Thymus (tissue), 11 donors: ENCODE data around the gene DERL2. TPM values are rescaled to one million over a fixed set of nuclear protein-coding genes. Genes with fewer than 3 reads are reported as not detected.

Experiments
- DNase-seq, 9 donors: peaks; one replicate each; pipeline ENCODE4 v3.0.0-alpha.2; 2013; ENCODE audit warnings: low spot score in 9 of 9, low read depth in 6 of 9, missing footprints in 1 of 9
- H3K27ac ChIP-seq, 2 donors: one replicate each; pipeline ENCODE4 v1.5.1; 2013; ENCODE audit warnings: control low read depth in 1 of 2, low read depth in 1 of 2, low read length in 1 of 2, mild to moderate bottlenecking in 1 of 2, moderate library complexity in 1 of 2
- H3K27me3 ChIP-seq, 2 donors: one replicate each; pipeline ENCODE4 v1.5.1; 2013; ENCODE audit warnings: low read length in 1 of 2; ENCODE audit not compliant: control insufficient read depth in 2 of 2, insufficient read depth in 1 of 2
- H3K36me3 ChIP-seq, 2 donors: one replicate each; pipeline ENCODE4 v1.5.1; 2013; ENCODE audit warnings: low read length in 1 of 2, mild to moderate bottlenecking in 1 of 2, moderate library complexity in 1 of 2; ENCODE audit not compliant: control insufficient read depth in 2 of 2, insufficient read depth in 2 of 2
- H3K4me1 ChIP-seq, 2 donors: one replicate each; pipeline ENCODE4 v1.5.1; 2013; ENCODE audit warnings: low read length in 2 of 2; ENCODE audit not compliant: control insufficient read depth in 2 of 2, insufficient read depth in 2 of 2
- H3K4me3 ChIP-seq, 2 donors: one replicate each; pipeline ENCODE4 v1.5.1; 2013; ENCODE audit warnings: low read length in 2 of 2, control low read depth in 1 of 2, mild to moderate bottlenecking in 1 of 2
- H3K9me3 ChIP-seq, 2 donors: one replicate each; pipeline ENCODE4 v1.5.1; 2013; ENCODE audit warnings: low read length in 1 of 2, mild to moderate bottlenecking in 1 of 2; ENCODE audit not compliant: control insufficient read depth in 2 of 2, insufficient read depth in 1 of 2
- WGBS: extraction: QIAGEN DNeasy Blood & Tissue Kit; methylation state at CpG from one replicate; pipeline ENCODE4 v1.1.7; 2013; 5-methylcytosine and 5-hydroxymethylcytosine counted together
- polyA plus RNA-seq: library from polyadenylated mRNA; stranded (reverse); fragments of 200-250 nt; gene quantifications from one replicate; pipeline ENCODE4 v1.2.3, GENCODE V29; 2013
- total RNA-seq: library from RNA; stranded (reverse); fragments of 120-200 nt; gene quantifications from one replicate; pipeline ENCODE4 v1.2.4, GENCODE V29; 2013
- donor health status: healthy.

Gene DERL2
- total and polyA plus RNA-seq, 2 donors = 43.4 to 99.4 TPM

GRCh38 chr17:5526821-5527598 is 41.0 kb upstream of the DERL2 start:
- H3K27me3 ChIP-seq = no peaks in the 10 kb centered on the region
- no peak overlapping the region for H3K27ac ChIP-seq
- DNase-seq = peak in 1 of 9 donors; percentile 4
- H3K4me1 ChIP-seq = no peaks in the 10 kb centered on the region
- no peaks in the 10 kb centered on the region for H3K9me3 ChIP-seq
- peaks cover 2 to 14% of the 10 kb centered on the region in 2 donors for H3K36me3 ChIP-seq
- 60% methylated on average over 14 of the region's 14 CpGs for WGBS
- H3K4me3 ChIP-seq = no peak overlapping the region

GRCh38 chr17:5523249-5523648 is 37.3 kb upstream of the DERL2 start:
- 97% methylated on average over 5 of the region's 5 CpGs for WGBS
- DNase-seq = no peak
- Histone ChIP-seq H3K9me3 (no peaks in the 10 kb centered on the region), H3K4me1 (no peaks in the 10 kb centered on the region), H3K27me3 (no peaks in the 10 kb centered on the region), H3K27ac (no peak overlapping the region), H3K4me3 (no peak overlapping the region), H3K36me3 (peaks cover 2 to 11% of the 10 kb centered on the region in 2 donors)

- no peaks in the 10 kb centered on the region for H3K4me1 ChIP-seq
- H3K27ac ChIP-seq = no peak overlapping the region
- no peak for DNase-seq
- no peaks in the 10 kb centered on the region for H3K27me3 ChIP-seq
- no peaks in the 10 kb centered on the region for H3K9me3 ChIP-seq
- 97% methylated on average over 1 of the region's 1 CpG for WGBS
- peaks cover 2 to 12% of the 10 kb centered on the region in 2 donors for H3K36me3 ChIP-seq
- no peak overlapping the region for H3K4me3 ChIP-seq
Observed at GRCh38 chr17:5522476-5522875, 36.5 kb upstream of the DERL2 start.

- no peaks in the 10 kb centered on the region for H3K27me3 ChIP-seq
- peaks cover 6 to 7% of the 10 kb centered on the region in 2 donors for H3K4me1 ChIP-seq
- peaks cover 2 to 11% of the 10 kb centered on the region in 2 donors for H3K36me3 ChIP-seq
- 86% methylated on average over 5 of the region's 5 CpGs for WGBS
- DNase-seq = no peak
- no peaks in the 10 kb centered on the region for H3K9me3 ChIP-seq
- no peak overlapping the region for H3K4me3 ChIP-seq
- H3K27ac ChIP-seq = no peak overlapping the region
Observed at GRCh38 chr17:5516060-5516792, 30.2 kb upstream of the DERL2 start.

GRCh38 chr17:5514976-5515375 is 29.0 kb upstream of the DERL2 start:
- H3K4me3 ChIP-seq = no peak overlapping the region
- H3K27ac ChIP-seq = no peak overlapping the region
- no peaks in the 10 kb centered on the region for H3K9me3 ChIP-seq
- H3K27me3 ChIP-seq = no peaks in the 10 kb centered on the region
- no peak for DNase-seq
- 97% methylated on average over 10 of the region's 10 CpGs for WGBS
- peaks cover 6 to 7% of the 10 kb centered on the region in 2 donors for H3K4me1 ChIP-seq
- H3K36me3 ChIP-seq = peaks cover 2 to 11% of the 10 kb centered on the region in 2 donors

GRCh38 chr17:5513628-5514027 is 27.6 kb upstream of the DERL2 start:
- 44% methylated on average over 7 of the region's 7 CpGs for WGBS
- Histone ChIP-seq H3K9me3 (no peaks in the 10 kb centered on the region), H3K4me3 (no peak overlapping the region), H3K4me1 (peaks cover 6 to 7% of the 10 kb centered on the region in 2 donors), H3K36me3 (peaks cover 2 to 11% of the 10 kb centered on the region in 2 donors), H3K27me3 (no peaks in the 10 kb centered on the region), H3K27ac (no peak overlapping the region)
- peak in 3 of 9 donors; percentile 15 to 48 (median 27) for DNase-seq

- Histone ChIP-seq H3K27ac (no peak overlapping the region), H3K9me3 (no peaks in the 10 kb centered on the region), H3K4me1 (peaks cover 6 to 7% of the 10 kb centered on the region in 2 donors), H3K27me3 (no peaks in the 10 kb centered on the region), H3K36me3 (peaks cover 2 to 8% of the 10 kb centered on the region in 2 donors), H3K4me3 (no peak overlapping the region)
- DNase-seq = no peak
- WGBS = 92% methylated on average over 17 of the region's 17 CpGs
Observed at GRCh38 chr17:5511401-5512225, 25.6 kb upstream of the DERL2 start.

GRCh38 chr17:5510771-5511170 is 24.8 kb upstream of the DERL2 start:
- no peak overlapping the region for H3K4me3 ChIP-seq
- H3K27me3 ChIP-seq = no peaks in the 10 kb centered on the region
- DNase-seq = no peak
- H3K27ac ChIP-seq = no peak overlapping the region
- WGBS = 95% methylated on average over 8 of the region's 8 CpGs
- H3K36me3 ChIP-seq = peaks cover 2 to 8% of the 10 kb centered on the region in 2 donors
- no peaks in the 10 kb centered on the region for H3K9me3 ChIP-seq
- peaks cover 6 to 7% of the 10 kb centered on the region in 2 donors for H3K4me1 ChIP-seq
